GM12878 (cell line): ENCODE data around the gene OR10H4. TPM values are rescaled to one million over a fixed set of nuclear protein-coding genes. Genes with fewer than 3 reads are reported as not detected.

Experiments used
- ATAC-seq: fragments of 200-7000 bp; cut with Tn5 transposase; 3 replicates; pipeline ENCODE4 v1.9.1; 2020; ENCODE audit warnings: mild to moderate bottlenecking, moderate library complexity
- BruUV-seq: library from RNA; stranded (reverse); fragments of 400-500 nt; replicated peaks from 2 replicates; lab custom pipeline; 2021; lab: Mats Ljungman, UMichigan
- CTCF ChIA-PET: fragments of 300-600 bp; sonication (Branson Sonifier 250); formaldehyde crosslinking; extraction: SDS; loops from one replicate; lab custom pipeline; 2021; ENCODE audit warnings: inconsistent platforms; lab: Yijun Ruan, JAX
- POLR2A ChIA-PET: fragments of 350-600 bp; formaldehyde crosslinking; extraction: SDS; loops from one replicate; lab custom pipeline; 2021; ENCODE audit warnings: inconsistent platforms; lab: Charles Lee
- RAD21 ChIA-PET: fragments of 300-600 bp; sonication (Branson Sonifier 250); formaldehyde crosslinking; loops from one replicate; lab custom pipeline; 2023; ENCODE audit warnings: antibody characterized with exemption; ENCODE audit not compliant: unreplicated experiment; lab: Charles Lee
- SMC1A ChIA-PET: fragments of 300-600 bp; sonication (Branson Sonifier 250); formaldehyde crosslinking; loops from one replicate; lab custom pipeline; 2023; ENCODE audit not compliant: unreplicated experiment, uncharacterized antibody; lab: Charles Lee
- DNase-seq: peaks from one replicate; pipeline ENCODE4 v3.0.0-alpha.2; 2011; ENCODE audit warnings: low read depth, low spot score
- FAIRE-seq: peaks from 3 replicates; lab custom pipeline; 2011; peaks lifted over from hg19 to GRCh38; lab: Jason Lieb, UNC
- H2AFZ ChIP-seq: 2 replicates; pipeline ENCODE4 v1.6.0; 2011; ENCODE audit warnings: low read depth, low read length, control low read depth; ENCODE audit not compliant: control insufficient read depth
- H3K27ac ChIP-seq: 2 replicates; pipeline ENCODE4 v1.5.1; 2011; ENCODE audit warnings: control low read depth; ENCODE audit not compliant: control insufficient read depth, insufficient read depth
- H3K27me3 ChIP-seq, 2 experiments: replicated peaks in 1 of 2; 2 replicates each; pipeline versions ENCODE4 v1.6.0 to v1.6.1; 2011; ENCODE audit warnings: low read length in 1 of 2; ENCODE audit not compliant: control insufficient read depth in 2 of 2, insufficient read depth in 2 of 2
- H3K36me3 ChIP-seq, 2 experiments: 2 replicates each; pipeline ENCODE4 v1.5.1; 2011; ENCODE audit warnings: low read length in 1 of 2; ENCODE audit not compliant: control insufficient read depth in 2 of 2, insufficient read depth in 2 of 2
- H3K4me1 ChIP-seq: 2 replicates; pipeline ENCODE4 v1.6.1; 2011; ENCODE audit warnings: mild to moderate bottlenecking, low read length, moderate library complexity, mixed read lengths; ENCODE audit not compliant: control insufficient read depth, insufficient read depth
- H3K4me2 ChIP-seq: 2 replicates; pipeline ENCODE4 v1.6.0; 2011; ENCODE audit warnings: control low read depth; ENCODE audit not compliant: control insufficient read depth, insufficient read depth
- H3K4me3 ChIP-seq: fragments of 200-600 bp; sonication (generic); 2 replicates; pipeline ENCODE4 v1.5.1; 2016
- H3K79me2 ChIP-seq: 2 replicates; pipeline ENCODE4 v1.6.0; 2011; ENCODE audit warnings: low read length; ENCODE audit not compliant: control insufficient read depth, insufficient read depth
- H3K9ac ChIP-seq: 2 replicates; pipeline ENCODE4 v1.8.0; 2011; ENCODE audit warnings: low read length, control low read depth, mixed read lengths; ENCODE audit not compliant: control insufficient read depth, insufficient read depth
- H3K9me3 ChIP-seq: replicated peaks from 3 replicates; pipeline ENCODE4 v1.5.1; 2011; ENCODE audit warnings: mild to moderate bottlenecking, low read length; ENCODE audit not compliant: control insufficient read depth, insufficient read depth
- H4K20me1 ChIP-seq: 2 replicates; pipeline ENCODE4 v1.6.0; 2011; ENCODE audit not compliant: control insufficient read depth, insufficient read depth
- BHLHE40 ChIP-seq, 2 experiments: fragments of 450-650 bp in 1 of 2; IDR thresholded peaks; 2 replicates each; pipeline ENCODE4 v1.6.1; 2011 to 2017; ENCODE audit warnings: low read depth in 2 of 2, borderline replicate concordance in 1 of 2, improper control_type of control experiment in 1 of 2, low read length in 1 of 2, mild to moderate bottlenecking in 1 of 2
- JUNB ChIP-seq: IDR thresholded peaks from 2 replicates; pipeline ENCODE4 v1.6.1; 2016; ENCODE audit warnings: antibody characterized with exemption, mild to moderate bottlenecking
- LARP7 ChIP-seq: fragments of 450-650 bp; IDR thresholded peaks from 2 replicates; pipeline ENCODE4 v1.6.1; 2017; ENCODE audit warnings: mild to moderate bottlenecking
- SIN3A ChIP-seq: IDR thresholded peaks from 2 replicates; pipeline ENCODE4 v1.6.1; 2012; ENCODE audit warnings: low read depth, low read length, improper control_type of control experiment
- WGBS: methylation state at CpG from one replicate; pipeline ENCODE4 v1.1.6; 2016; ENCODE audit warnings: low lambda C conversion rate; ENCODE audit not compliant: insufficient replicate concordance, insufficient coverage; ENCODE audit errors: missing lambda C conversion rate; 5-methylcytosine and 5-hydroxymethylcytosine counted together
- in situ Hi-C: fragments of 300-500 bp; cut with MboI; formaldehyde crosslinking; loops from 9 replicates; pipeline ENCODE4 v1.14.3; 2018; ENCODE audit warnings: mixed read lengths
- intact Hi-C: fragments of 100-400 bp; cut with micrococcal nuclease; formaldehyde crosslinking; loops from one replicate; pipeline ENCODE4 v1.14.2; 2022; ENCODE audit not compliant: unreplicated experiment
- polyA plus RNA-seq, 11 experiments: library from polyadenylated mRNA; depleted of rRNA in 4 of 11; unstranded in 6 of 11; stranded (reverse) in 5 of 11; fragments of >200 nt; fragmentation: Nextera tagmentation in 4 of 11; fragmentation: Illumina TruSeq in 1 of 11; extraction: Ambion mirVana in 4 of 11; extraction: Trizol in 1 of 11; gene quantifications; 1 replicate in 1 of 11; 2 replicates in 10 of 11; pipeline versions ENCODE4 v1.2.1 to v1.2.3, GENCODE V29; 2011 to 2016; ENCODE audit warnings: inconsistent platforms in 2 of 11, missing spikeins in 2 of 11, low read depth in 1 of 11
- total RNA-seq, 4 experiments: library from RNA; depleted of rRNA in 3 of 4; stranded (reverse); fragments of >200 nt in 3 of 4; fragmentation: Illumina TruSeq in 1 of 4; extraction: Trizol in 1 of 4; gene quantifications; 2 replicates each; pipeline versions ENCODE4 v1.2.1 to v1.2.3, GENCODE V29; 2013 to 2021
- TF ChIP-seq, protein P1 (sequence below): fragments of 450-650 bp; IDR thresholded peaks from 2 replicates; pipeline ENCODE4 v1.6.1; 2016; ENCODE audit warnings: mild to moderate bottlenecking, moderate library complexity, borderline replicate concordance

OR10H4 gene
- total and polyA plus RNA-seq, 10 of the 15 experiments (the other 5 are each of a cell fraction or from before 2014, with no cell fraction given), result not detected

DNA sequence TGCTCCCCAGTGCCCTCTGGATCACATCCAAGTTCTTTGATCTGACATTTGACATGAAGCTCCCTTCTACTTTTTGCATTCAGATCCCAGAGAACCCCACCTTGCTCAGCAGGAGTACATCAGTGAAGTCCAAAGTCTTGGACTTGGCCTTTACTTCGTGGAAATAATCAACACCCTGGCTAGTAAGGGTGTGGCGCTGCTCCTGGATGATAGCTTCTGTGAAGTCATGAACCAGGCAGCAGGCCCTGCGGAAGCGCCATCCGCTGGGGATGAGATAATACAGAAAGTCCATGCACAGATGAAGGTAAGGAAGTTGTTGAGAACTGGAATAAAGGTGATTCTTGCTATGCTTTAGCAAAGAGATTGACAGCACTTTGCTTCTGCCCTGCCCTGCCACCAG, 43.2 kb downstream of the OR10H4 start:
- no peaks in the 10 kb centered on the region for H4K20me1 ChIP-seq
- BruUV-seq, result no TSS peak
- no peaks in the 10 kb centered on the region for H3K27me3 ChIP-seq
- ChIA-PET POLR2A (no interaction called here), CTCF (interaction anchor here (0.9 kb wide), 1 partner anchor 10 kb away, joined by 4 read pairs; no protein-coding TSS in a partner anchor), SMC1A (interaction anchor here (1.6 kb wide), 1 partner anchor 45 kb away, joined by 3 read pairs; no protein-coding TSS in a partner anchor), RAD21 (no interaction called here)
- WGBS, result 46% methylated on average over 5 of the region's 5 CpGs
- ATAC-seq (no peak), DNase-seq (no peak), FAIRE-seq (no peak)
- H3K27ac ChIP-seq, result no peak overlapping the region
- H3K79me2 ChIP-seq, result no peaks in the 10 kb centered on the region
- no peak overlapping the region for H3K4me3 ChIP-seq
- TF ChIP-seq SIN3A, result no peak
- TF ChIP-seq BHLHE40 (IDR thresholded peaks at IDR 0.05; ENCODE audit: borderline replicate concordance in 1 of 2, low read depth in 2 of 2, low read length in 1 of 2), result no peak
- TF ChIP-seq, protein P1, sequence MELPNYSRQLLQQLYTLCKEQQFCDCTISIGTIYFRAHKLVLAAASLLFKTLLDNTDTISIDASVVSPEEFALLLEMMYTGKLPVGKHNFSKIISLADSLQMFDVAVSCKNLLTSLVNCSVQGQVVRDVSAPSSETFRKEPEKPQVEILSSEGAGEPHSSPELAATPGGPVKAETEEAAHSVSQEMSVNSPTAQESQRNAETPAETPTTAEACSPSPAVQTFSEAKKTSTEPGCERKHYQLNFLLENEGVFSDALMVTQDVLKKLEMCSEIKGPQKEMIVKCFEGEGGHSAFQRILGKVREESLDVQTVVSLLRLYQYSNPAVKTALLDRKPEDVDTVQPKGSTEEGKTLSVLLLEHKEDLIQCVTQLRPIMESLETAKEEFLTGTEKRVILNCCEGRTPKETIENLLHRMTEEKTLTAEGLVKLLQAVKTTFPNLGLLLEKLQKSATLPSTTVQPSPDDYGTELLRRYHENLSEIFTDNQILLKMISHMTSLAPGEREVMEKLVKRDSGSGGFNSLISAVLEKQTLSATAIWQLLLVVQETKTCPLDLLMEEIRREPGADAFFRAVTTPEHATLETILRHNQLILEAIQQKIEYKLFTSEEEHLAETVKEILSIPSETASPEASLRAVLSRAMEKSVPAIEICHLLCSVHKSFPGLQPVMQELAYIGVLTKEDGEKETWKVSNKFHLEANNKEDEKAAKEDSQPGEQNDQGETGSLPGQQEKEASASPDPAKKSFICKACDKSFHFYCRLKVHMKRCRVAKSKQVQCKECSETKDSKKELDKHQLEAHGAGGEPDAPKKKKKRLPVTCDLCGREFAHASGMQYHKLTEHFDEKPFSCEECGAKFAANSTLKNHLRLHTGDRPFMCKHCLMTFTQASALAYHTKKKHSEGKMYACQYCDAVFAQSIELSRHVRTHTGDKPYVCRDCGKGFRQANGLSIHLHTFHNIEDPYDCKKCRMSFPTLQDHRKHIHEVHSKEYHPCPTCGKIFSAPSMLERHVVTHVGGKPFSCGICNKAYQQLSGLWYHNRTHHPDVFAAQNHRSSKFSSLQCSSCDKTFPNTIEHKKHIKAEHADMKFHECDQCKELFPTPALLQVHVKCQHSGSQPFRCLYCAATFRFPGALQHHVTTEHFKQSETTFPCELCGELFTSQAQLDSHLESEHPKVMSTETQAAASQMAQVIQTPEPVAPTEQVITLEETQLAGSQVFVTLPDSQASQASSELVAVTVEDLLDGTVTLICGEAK, result no peak
- no peak for TF ChIP-seq JUNB
- TF ChIP-seq LARP7, result no peak
- peaks cover 2% of the 10 kb centered on the region; the same call in 1 of the 3 replicates for H3K9me3 ChIP-seq
- H3K4me1 ChIP-seq, result no peaks in the 10 kb centered on the region
- no peaks in the 10 kb centered on the region for H3K36me3 ChIP-seq
- intact Hi-C loops, result no loop called here
- in situ Hi-C loops, result no loop called here
- H3K9ac ChIP-seq, result no peak overlapping the region
- no peak overlapping the region for H3K4me2 ChIP-seq
- H2AFZ ChIP-seq, result no peak overlapping the region
